Duodenal mucosa (tissue), 2 donors: Measurements from ENCODE around the gene PRKCA.
"Not testable (repeated sequence)": the region's sequence is repeated elsewhere in the genome, so short reads cannot be mapped to it uniquely, and the experiment has no call there.

Experiments
- H3K27ac ChIP-seq: one replicate; pipeline ENCODE4 v1.7.0; 2013; ENCODE audit warnings: low read depth, low read length
- H3K27me3 ChIP-seq, 2 donors: one replicate each; pipeline ENCODE4 v1.7.0; 2013; ENCODE audit warnings: low read length in 2 of 2, control low read depth in 1 of 2; ENCODE audit not compliant: insufficient read depth in 2 of 2, control insufficient read depth in 1 of 2
- H3K36me3 ChIP-seq, 2 donors: one replicate each; pipeline ENCODE4 v1.7.0; 2013; ENCODE audit warnings: low read length in 2 of 2, control low read depth in 1 of 2; ENCODE audit not compliant: insufficient read depth in 2 of 2, control insufficient read depth in 1 of 2
- H3K4me1 ChIP-seq, 2 donors: one replicate each; pipeline ENCODE4 v1.7.0; 2013; ENCODE audit warnings: low read length in 2 of 2, control low read depth in 1 of 2; ENCODE audit not compliant: insufficient read depth in 2 of 2, control insufficient read depth in 1 of 2
- H3K4me3 ChIP-seq, 2 donors: one replicate each; pipeline ENCODE4 v1.7.0; 2013; ENCODE audit warnings: low read length in 2 of 2, low read depth in 1 of 2
- H3K9ac ChIP-seq, 2 donors: one replicate each; pipeline ENCODE4 v1.7.0; 2013; ENCODE audit warnings: low read length in 2 of 2, low read depth in 1 of 2
- H3K9me3 ChIP-seq, 2 donors: one replicate each; pipeline ENCODE4 v1.7.0; 2013; ENCODE audit warnings: low read length in 2 of 2, control low read depth in 1 of 2; ENCODE audit not compliant: control insufficient read depth in 1 of 2

PRKCA gene

GRCh38 chr17:66704858-66705520, 402.6 kb downstream of the PRKCA start:
- no peaks in the 10 kb centered on the region for H3K27me3 ChIP-seq
- H3K27ac ChIP-seq: no peak overlapping the region
- H3K9me3 ChIP-seq: no peaks in the 10 kb centered on the region
- no peak overlapping the region for H3K9ac ChIP-seq
- no peak overlapping the region for H3K4me3 ChIP-seq
- H3K4me1 ChIP-seq: no peaks in the 10 kb centered on the region
- H3K36me3 ChIP-seq: peaks cover 0 to 4% of the 10 kb centered on the region in 2 donors

- Histone ChIP-seq H3K4me1 (peaks cover 0 to 2% of the 10 kb centered on the region in 2 donors), H3K9me3 (no peaks in the 10 kb centered on the region), H3K27me3 (no peaks in the 10 kb centered on the region), H3K4me3 (no peak overlapping the region), H3K27ac (no peak overlapping the region), H3K36me3 (peaks cover 0 to 4% of the 10 kb centered on the region in 2 donors), H3K9ac (no peak overlapping the region)
Observed at GRCh38 chr17:66706851-66707450, 404.5 kb downstream of the PRKCA start.

- Histone ChIP-seq H3K4me1 (peaks cover 6 to 15% of the 10 kb centered on the region in 2 donors), H3K9ac (no peak overlapping the region), H3K27me3 (no peaks in the 10 kb centered on the region), H3K27ac (no peak overlapping the region), H3K36me3 (peaks cover 0 to 4% of the 10 kb centered on the region in 2 donors), H3K4me3 (no peak overlapping the region), H3K9me3 (no peaks in the 10 kb centered on the region)
Observed at GRCh38 chr17:66711401-66711800, 409.0 kb downstream of the PRKCA start.

- Histone ChIP-seq H3K27me3 (no peaks in the 10 kb centered on the region), H3K9ac (no peak overlapping the region), H3K9me3 (no peaks in the 10 kb centered on the region), H3K4me1 (peaks cover 6 to 15% of the 10 kb centered on the region in 2 donors), H3K4me3 (no peak overlapping the region), H3K27ac (no peak overlapping the region), H3K36me3 (peaks cover 0 to 2% of the 10 kb centered on the region in 2 donors)
Observed at GRCh38 chr17:66711881-66712321, 409.5 kb downstream of the PRKCA start.

DNA sequence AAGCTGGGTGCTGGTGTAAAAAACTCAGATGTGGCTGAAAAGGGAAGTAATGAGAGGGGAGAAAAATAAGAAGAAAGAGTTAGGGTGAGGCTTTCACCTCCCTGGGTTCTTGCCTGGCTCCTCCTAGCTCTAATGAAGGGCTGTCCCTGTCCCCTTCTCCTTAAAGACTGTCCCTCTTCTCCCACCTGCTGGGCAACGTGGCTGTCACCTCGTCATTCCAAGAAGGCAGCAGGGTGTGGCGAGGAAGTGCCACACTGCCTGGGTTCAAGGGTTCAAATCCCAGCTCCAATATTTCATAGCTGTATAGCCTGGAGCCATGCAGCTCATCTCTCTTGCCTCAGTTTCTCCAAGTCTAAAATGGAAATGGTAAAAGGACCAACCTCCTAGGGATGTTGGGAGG, 410.0 kb downstream of the PRKCA start:
- no peak overlapping the region for H3K4me3 ChIP-seq
- H3K36me3 ChIP-seq: no peaks in the 10 kb centered on the region
- no peaks in the 10 kb centered on the region for H3K27me3 ChIP-seq
- no peak overlapping the region for H3K9ac ChIP-seq
- H3K27ac ChIP-seq: no peak overlapping the region
- no peaks in the 10 kb centered on the region for H3K9me3 ChIP-seq
- H3K4me1 ChIP-seq: peaks cover 6 to 15% of the 10 kb centered on the region in 2 donors

DNA sequence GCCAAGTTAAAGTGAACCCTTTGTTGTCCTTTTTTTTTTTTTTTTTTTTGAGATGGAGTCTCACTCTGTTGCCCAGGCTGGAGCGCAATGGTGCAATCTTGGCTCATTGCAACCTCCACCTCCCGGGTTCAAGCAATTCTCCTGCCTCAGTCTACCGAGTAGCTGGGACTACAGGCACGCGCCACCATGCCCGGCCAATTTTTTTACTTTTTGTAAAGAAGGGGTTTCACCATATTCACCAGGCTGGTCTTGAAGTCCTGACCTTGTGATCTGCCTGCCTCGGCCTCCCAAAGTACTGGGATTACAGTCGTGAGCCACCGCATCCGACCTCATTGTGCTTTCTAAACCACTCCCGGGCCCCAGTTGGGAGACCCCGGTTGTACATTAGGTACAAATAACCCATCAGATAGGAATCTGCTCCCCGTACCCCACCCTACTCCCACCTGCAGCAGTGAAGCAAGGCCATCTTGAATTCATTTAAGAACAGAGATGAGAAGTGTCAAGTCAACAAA, 410.7 kb downstream of the PRKCA start:
- not testable (repeated sequence) for H3K36me3 ChIP-seq, H3K9me3 ChIP-seq, H3K27ac ChIP-seq, H3K27me3 ChIP-seq, H3K9ac ChIP-seq, H3K4me3 ChIP-seq
- peaks cover 6 to 15% of the 10 kb centered on the region in 2 donors for H3K4me1 ChIP-seq

DNA sequence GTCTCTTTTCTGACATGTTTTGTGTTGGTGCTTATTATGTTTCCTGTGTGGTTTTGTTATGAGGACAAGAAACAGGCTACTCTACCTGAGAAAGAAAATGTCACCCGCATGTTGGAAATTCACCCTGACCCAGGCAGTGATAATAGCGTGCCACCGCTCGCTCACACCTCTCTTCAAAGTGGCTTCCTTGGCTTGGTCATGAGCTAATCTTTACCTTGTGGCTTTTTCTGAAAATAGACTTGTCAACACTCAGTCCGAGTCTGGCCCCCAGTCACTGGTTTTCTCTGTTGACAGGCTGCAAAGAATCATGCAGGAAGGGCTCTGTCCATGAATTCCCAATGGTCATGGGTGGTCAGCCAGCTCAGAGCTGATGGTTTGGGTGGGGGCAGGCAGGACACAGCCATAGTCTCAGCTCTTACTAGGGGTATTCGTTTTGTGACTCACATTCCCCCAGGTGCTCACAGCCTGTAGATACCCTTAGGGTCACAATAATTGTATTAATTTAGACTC, 411.2 kb downstream of the PRKCA start:
- Histone ChIP-seq H3K27ac (no peak overlapping the region), H3K36me3 (no peaks in the 10 kb centered on the region), H3K9me3 (no peaks in the 10 kb centered on the region), H3K4me3 (no peak overlapping the region), H3K4me1 (peaks cover 6 to 15% of the 10 kb centered on the region in 2 donors), H3K27me3 (no peaks in the 10 kb centered on the region), H3K9ac (no peak overlapping the region)

DNA sequence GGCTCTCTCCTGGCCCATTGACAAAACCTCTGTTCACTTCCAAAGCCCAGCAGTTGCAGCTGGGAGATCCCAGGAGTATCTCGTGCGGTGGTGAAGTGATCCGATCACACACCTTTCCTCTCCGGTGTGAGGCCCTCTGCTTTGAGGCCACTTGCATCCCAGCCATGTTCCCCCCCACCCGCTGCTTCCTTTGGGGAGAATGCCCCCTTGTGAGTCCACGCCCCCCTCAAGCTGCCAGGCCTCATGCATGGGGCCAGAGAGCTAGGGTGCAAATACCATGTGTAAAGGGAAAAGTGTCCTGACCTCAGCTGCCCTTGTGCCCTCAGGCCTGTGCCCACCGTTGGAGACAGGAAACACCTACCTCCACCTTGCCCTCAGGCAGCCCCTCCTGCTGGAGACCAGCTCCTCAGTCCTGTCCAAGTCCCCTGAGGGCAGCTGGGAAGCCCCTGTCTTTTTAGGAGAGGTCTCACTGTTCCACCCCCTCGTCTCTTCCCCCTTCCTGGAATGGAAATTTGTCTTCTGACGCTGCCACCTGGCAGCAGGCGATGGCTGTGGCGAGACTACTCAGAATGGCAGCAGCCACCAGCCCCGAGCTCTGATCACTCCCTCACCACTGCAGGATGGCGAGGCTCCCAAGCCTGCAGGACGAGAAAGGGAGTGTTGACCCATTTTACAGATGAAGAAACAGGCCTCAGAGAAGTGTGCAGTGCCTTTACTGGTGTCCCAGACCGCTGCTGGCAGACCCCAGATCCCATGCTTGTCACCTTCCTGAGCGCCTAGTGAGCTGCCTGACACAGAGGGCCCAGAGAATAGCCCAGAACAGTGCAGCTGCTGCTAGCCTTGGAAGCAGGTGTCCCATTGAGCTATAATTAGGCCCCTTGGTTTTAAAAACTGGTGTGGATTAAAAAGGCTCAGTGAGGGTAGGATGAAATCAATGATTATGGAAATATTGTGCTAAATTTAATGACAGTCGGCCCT, 411.9 kb downstream of the PRKCA start:
- no peak overlapping the region for H3K4me3 ChIP-seq
- H3K27me3 ChIP-seq: no peaks in the 10 kb centered on the region
- H3K27ac ChIP-seq: no peak overlapping the region
- H3K4me1 ChIP-seq: peaks cover 6 to 15% of the 10 kb centered on the region in 2 donors
- no peaks in the 10 kb centered on the region for H3K36me3 ChIP-seq
- no peak overlapping the region for H3K9ac ChIP-seq
- no peaks in the 10 kb centered on the region for H3K9me3 ChIP-seq

DNA sequence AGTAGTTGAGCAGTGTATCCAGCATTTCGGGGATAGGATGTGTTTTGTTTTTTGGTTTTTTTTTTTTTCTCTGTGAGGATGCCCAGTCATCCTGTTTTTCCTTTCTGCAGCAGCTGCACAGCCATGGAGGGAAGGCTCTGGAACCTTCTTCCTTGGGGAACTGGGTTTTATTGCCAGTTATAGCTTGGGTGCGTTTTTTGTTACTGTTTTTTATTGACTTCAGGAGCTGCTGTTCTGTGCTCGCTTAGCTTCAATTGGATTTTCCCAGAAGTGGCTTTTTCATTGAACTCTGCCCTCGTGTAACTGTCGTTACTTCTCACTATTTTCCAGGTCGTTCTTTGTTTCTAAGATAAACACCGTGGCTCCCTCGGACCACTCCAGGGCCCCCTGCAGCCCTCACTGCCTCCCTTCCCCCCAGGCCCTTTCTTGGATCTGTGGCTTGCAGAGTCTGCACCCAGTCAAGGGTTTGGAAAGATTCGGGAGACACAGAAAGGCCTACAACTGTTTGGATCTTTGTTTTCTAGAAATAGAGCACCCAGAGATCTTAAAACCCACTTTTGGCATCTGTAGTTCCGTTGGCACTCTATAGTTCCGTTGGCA, 412.8 kb downstream of the PRKCA start:
- H3K9me3 ChIP-seq: no peaks in the 10 kb centered on the region
- no peak overlapping the region for H3K4me3 ChIP-seq
- no peak overlapping the region for H3K9ac ChIP-seq
- no peaks in the 10 kb centered on the region for H3K27me3 ChIP-seq
- H3K27ac ChIP-seq: no peak overlapping the region
- no peaks in the 10 kb centered on the region for H3K36me3 ChIP-seq
- peaks cover 6 to 15% of the 10 kb centered on the region in 2 donors for H3K4me1 ChIP-seq
